GM21423 (cell line): ENCODE measurements around the gene POLD1.
A peak's percentile ranks its signal among the peaks of the same experiment; 100 is the strongest.

ENCODE experiments used
- ATAC-seq: cut with Tn5 transposase; IDR thresholded peaks from one replicate; pipeline ENCODE4 v1.9.1; 2021; ENCODE audit warnings: mild to moderate bottlenecking, moderate library complexity; ENCODE audit not compliant: unreplicated experiment

Gene POLD1

DNA sequence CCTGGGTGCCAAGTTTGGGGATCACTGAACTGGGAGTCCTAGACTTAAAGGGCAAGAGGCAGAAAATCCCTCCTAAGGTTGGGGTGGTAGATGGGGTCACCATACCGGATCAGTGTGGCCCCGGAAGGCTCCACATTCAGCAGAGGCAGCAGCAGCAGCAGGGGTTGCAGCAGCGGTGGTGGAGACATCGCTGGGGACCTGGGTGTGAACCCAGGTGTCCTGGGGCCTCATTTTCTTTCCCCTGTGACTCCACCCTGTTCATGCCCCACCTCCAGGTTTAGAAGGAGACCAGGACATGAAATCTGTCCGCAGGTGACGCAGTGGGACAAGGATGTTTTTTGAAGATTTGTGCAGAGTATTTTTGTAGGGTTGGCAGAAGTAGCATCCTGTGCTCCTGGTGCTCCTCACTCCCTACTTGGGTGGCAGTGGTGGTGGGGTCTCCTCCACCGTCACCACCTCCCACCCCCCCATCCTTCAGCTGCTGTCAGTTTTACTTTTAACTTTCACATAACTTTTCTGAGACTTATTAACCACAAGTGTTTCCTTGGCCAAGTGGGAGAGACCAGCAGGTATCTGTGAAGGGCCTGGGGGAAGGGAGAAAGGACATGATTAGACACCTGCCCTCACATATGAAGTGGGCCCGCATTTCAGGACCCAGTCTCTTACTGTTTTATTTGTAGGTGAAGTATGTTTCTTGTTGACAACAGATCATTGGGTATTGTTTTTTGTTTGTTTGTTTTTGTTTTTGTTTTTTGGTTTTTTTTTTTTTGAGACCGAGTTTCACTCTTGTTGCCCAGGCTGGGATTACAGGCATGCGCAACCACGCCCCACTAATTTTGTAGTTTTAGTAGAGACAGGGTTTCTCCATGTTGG, 18.5 kb upstream of the POLD1 start, which contains the start of gene NAPSA:
TSS of gene NAPSA (minus strand) at position 206 of the 873 bp plus-strand sequence. CDS start at position 188, 18 bp downstream.
- ATAC-seq = no peak

DNA sequence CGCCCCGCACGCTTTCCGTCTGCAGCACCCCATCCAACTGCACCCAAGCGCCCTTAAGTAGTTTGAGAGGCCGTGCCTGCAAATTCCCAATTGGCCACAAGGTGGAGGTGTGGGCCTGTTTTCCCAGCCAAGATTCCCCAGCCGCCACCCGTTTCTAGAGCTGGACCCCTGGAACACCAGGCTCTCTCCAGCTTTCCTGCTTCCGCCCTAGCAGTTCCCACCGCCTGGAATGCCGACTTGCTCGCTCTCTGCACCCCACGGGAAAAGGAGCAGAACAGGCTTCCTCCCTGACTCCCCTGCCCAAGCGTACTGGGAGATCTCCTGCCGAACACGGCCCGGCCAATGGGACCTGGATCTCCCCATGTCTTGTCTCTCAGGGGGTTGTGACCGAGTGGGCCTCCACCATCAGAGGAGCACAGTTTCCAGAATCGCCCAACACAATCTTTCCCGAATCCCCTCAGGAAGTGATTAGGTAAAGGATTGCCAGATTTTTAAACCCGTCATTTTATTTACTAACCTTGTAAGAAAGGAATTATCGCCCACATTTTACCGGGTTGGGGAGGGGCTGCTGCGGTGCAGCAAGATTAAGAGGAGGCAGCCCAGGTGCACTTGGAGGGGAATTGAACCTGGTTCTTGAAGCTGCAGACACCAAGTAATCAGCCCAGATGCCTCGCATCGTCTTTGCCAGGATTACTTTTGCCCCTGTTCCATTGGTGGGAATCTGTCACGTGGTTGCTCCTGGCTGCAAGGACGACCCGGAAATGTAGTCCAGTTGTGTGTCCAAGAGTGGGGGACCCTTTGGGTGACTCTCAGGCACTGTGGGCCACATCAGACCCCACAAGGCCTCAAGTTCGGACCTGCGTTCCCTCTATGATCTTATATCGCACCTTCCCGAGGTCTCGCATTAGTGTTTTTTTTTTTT, 15.2 kb upstream of the POLD1 start:
- peak; percentile 56 for ATAC-seq

- no peak for ATAC-seq
Measured at GRCh38 chr19:50371914-50372475, 12.2 kb upstream of the POLD1 start.

- peak; percentile 73 for ATAC-seq
Measured at GRCh38 chr19:50376166-50377050, 7.7 kb upstream of the POLD1 start, which contains the start of gene NR1H2. Gene NR1H2 (plus strand): TSS chr19:50376457. CDS start chr19:50377606, 1,149 bp downstream.

GRCh38 chr19:50377051-50377461, 7.1 kb upstream of the POLD1 start:
- no peak for ATAC-seq

GRCh38 chr19:50377517-50377916, 6.6 kb upstream of the POLD1 start:
- no peak for ATAC-seq

GRCh38 chr19:50378169-50378862, 5.8 kb upstream of the POLD1 start:
- no peak for ATAC-seq

DNA sequence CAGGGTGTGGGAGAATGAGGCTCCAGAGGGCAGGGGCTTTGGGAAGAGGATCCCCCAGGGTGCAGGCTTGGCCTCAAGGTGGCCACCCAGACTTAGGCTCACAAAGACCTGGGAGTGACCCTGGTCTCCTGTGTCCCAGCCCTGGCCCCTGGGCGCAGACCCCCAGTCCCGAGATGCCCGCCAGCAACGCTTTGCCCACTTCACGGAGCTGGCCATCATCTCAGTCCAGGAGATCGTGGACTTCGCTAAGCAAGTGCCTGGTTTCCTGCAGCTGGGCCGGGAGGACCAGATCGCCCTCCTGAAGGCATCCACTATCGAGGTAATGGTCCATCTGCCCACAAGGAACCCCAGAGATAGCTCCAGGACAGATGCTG, 5.3 kb upstream of the POLD1 start:
- no peak for ATAC-seq

DNA sequence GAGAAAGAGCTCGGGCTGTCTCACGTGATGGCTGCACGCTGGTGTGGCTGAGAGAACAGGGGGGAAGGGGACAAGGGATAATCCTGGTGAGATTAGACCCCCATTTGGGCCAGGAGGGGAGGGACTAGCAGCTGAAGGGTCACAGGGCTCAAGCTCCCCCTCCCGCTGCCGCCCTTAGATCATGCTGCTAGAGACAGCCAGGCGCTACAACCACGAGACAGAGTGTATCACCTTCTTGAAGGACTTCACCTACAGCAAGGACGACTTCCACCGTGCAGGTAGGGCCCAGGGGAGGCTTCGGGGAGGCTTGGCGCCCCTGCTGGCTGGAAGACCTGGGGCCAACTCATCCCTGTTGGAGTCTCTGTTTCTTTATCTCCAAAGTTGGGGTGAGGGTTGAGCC, 4.5 kb upstream of the POLD1 start:
- no peak for ATAC-seq

GRCh38 chr19:50380137-50380536, 4.0 kb upstream of the POLD1 start:
- ATAC-seq = no peak

- no peak for ATAC-seq
Measured at GRCh38 chr19:50380751-50381151, 3.4 kb upstream of the POLD1 start.

GRCh38 chr19:50381881-50382729, 2.0 kb upstream of the POLD1 start:
- ATAC-seq = no peak

GRCh38 chr19:50383001-50383851, 921 bp upstream of the POLD1 start:
- peak; percentile 3 for ATAC-seq

- no peak for ATAC-seq
Measured at GRCh38 chr19:50384685-50385535, 763 bp downstream of the POLD1 start.

DNA sequence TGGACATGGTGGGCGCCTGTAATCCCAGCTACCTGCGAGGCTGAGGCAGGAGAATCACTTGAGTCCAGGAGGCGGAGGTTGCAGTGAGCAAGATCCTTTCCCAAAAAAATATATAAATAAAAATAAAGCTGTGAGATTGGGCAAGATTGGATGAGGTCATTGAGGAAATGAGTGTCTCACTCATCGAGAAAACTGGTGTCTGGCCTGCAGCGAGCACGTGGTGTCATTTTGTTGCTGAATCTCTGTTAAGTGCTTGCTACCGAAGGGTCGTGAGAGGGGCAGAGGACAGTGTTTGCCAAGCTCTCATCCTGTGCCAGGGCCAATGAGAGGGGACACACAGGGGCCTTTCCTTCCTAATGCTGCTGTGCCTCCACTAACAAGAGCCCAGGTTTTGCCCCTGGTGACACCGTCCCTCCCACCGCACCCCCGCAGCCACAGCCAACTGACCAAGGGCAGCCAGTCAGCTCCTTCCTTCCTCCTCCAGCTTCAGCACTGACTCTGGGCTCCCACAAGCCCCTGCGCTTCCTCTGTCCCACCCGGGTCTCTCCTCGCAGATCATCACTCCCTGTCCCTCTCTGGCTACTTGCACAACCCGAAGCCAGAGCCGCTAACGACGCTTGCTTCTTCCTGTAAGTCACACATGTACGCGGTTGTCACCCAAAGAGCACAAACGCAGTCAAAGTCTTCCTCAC, 3.2 kb downstream of the POLD1 start:
- ATAC-seq = no peak

DNA sequence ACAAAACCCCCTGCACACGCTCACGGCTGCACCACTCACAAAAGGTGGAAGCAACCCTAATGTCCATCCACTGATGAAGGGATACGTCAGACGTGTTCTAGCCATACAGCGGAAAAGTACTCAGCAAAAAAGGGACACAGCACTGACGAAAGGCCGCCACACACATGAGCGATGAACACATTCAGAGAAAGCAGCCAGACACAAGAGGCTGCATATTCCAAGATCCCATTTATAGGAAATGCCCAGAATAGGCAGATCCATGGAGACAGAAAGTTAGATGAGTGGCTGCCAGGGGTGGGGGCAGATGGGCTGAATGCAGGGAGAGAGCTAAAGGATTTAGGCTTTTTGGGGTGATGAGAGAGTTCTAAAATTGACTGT, 3.7 kb downstream of the POLD1 start:
- ATAC-seq = no peak
